WTC11 (cell line): ENCODE results near the gene MOGAT2. TPM values are rescaled to one million over a fixed set of nuclear protein-coding genes. Genes with fewer than 3 reads are reported as not detected.

Experiments used
- ATAC-seq: fragments of 200-7000 bp; cut with Tn5 transposase; 2 replicates; pipeline ENCODE4 v1.10.0; 2021; ENCODE audit warnings: mild to moderate bottlenecking, moderate library complexity
- CTCF ChIA-PET: fragments of 300-600 bp; sonication (Branson Sonifier 250); formaldehyde crosslinking; loops from one replicate; lab custom pipeline; 2021; ENCODE audit warnings: antibody characterized with exemption; lab: Charles Lee
- POLR2A ChIA-PET: fragments of 350-600 bp; sonication (Branson Sonifier 250); formaldehyde crosslinking; loops from one replicate; lab custom pipeline; 2021; ENCODE audit warnings: antibody characterized with exemption; lab: Charles Lee
- DNase-seq: peaks from one replicate; pipeline ENCODE4 v3.0.0; 2021; ENCODE audit warnings: low spot score
- H3K27ac Mint-ChIP-seq: 2 replicates; pipeline ENCODE4 v1.8.0; 2021; ENCODE audit warnings: mixed read lengths
- H3K27me3 Mint-ChIP-seq: 2 replicates; pipeline ENCODE4 v1.8.0; 2021; ENCODE audit warnings: low read depth, mild to moderate bottlenecking, moderate library complexity, mixed read lengths
- H3K36me3 Mint-ChIP-seq: 2 replicates; pipeline ENCODE4 v1.8.0; 2021; ENCODE audit warnings: mixed read lengths
- H3K4me1 Mint-ChIP-seq: 2 replicates; pipeline ENCODE4 v1.8.0; 2022; ENCODE audit warnings: mixed read lengths
- H3K4me3 Mint-ChIP-seq: 2 replicates; pipeline ENCODE4 v1.8.0; 2021; ENCODE audit warnings: mild to moderate bottlenecking, moderate library complexity, mixed read lengths
- H3K9me3 Mint-ChIP-seq: 2 replicates; pipeline ENCODE4 v1.8.0; 2021; ENCODE audit warnings: mixed read lengths
- CREB1 ChIP-seq: sonication (generic); formaldehyde crosslinking; IDR thresholded peaks from 2 replicates; pipeline ENCODE4 v1.8.0; 2023; ENCODE audit warnings: mild to moderate bottlenecking, missing genetic modification reagents
- ELF4 ChIP-seq: sonication (generic); formaldehyde crosslinking; IDR thresholded peaks from 2 replicates; pipeline ENCODE4 v1.8.1; 2022; ENCODE audit warnings: low read depth, mild to moderate bottlenecking, moderate library complexity, missing genetic modification reagents
- ESRRA ChIP-seq: sonication (generic); formaldehyde crosslinking; IDR thresholded peaks from 2 replicates; pipeline ENCODE4 v1.8.1; 2022; ENCODE audit warnings: mild to moderate bottlenecking, missing genetic modification reagents, borderline replicate concordance
- ETV6 ChIP-seq: sonication (generic); formaldehyde crosslinking; IDR thresholded peaks from 2 replicates; pipeline ENCODE4 v1.8.1; 2022; ENCODE audit warnings: mild to moderate bottlenecking, missing genetic modification reagents
- FOXK1 ChIP-seq: sonication (generic); formaldehyde crosslinking; IDR thresholded peaks from 2 replicates; pipeline ENCODE4 v1.8.0; 2022; ENCODE audit warnings: mild to moderate bottlenecking, moderate library complexity, missing genetic modification reagents
- MXD4 ChIP-seq: fragments of 250-450 bp; sonication (Bioruptor Pico); IDR thresholded peaks from 2 replicates; pipeline ENCODE4 v1.8.0; 2021; ENCODE audit warnings: mild to moderate bottlenecking, moderate library complexity, borderline replicate concordance
- MYBL2 ChIP-seq: sonication (generic); formaldehyde crosslinking; IDR thresholded peaks from 2 replicates; pipeline ENCODE4 v1.8.1; 2023; ENCODE audit warnings: mild to moderate bottlenecking, moderate library complexity, missing genetic modification reagents
- OVOL2 ChIP-seq: fragments of 250-450 bp; sonication (Bioruptor Pico); IDR thresholded peaks from 2 replicates; pipeline ENCODE4 v1.9.0; 2021; ENCODE audit warnings: mild to moderate bottlenecking, borderline replicate concordance
- ZNF263 ChIP-seq: sonication (generic); formaldehyde crosslinking; IDR thresholded peaks from 2 replicates; pipeline ENCODE4 v1.8.1; 2022; ENCODE audit warnings: low read depth, mild to moderate bottlenecking, moderate library complexity, missing genetic modification reagents
- ZNF671 ChIP-seq: fragments of 250-450 bp; sonication (Bioruptor Pico); IDR thresholded peaks from 2 replicates; pipeline ENCODE4 v1.8.0; 2021; ENCODE audit warnings: mild to moderate bottlenecking
- total RNA-seq: library from RNA; stranded (reverse); gene quantifications from 3 replicates; pipeline ENCODE4 v1.2.3, GENCODE V29; 2021
- TF ChIP-seq, protein P1 (sequence below): sonication (generic); formaldehyde crosslinking; IDR thresholded peaks from 2 replicates; pipeline ENCODE4 v1.8.1; 2022; ENCODE audit warnings: low read depth, mild to moderate bottlenecking, moderate library complexity, missing genetic modification reagents, borderline replicate concordance
- TF ChIP-seq, protein P2 (sequence below): sonication (generic); formaldehyde crosslinking; IDR thresholded peaks from 2 replicates; pipeline ENCODE4 v1.8.1; 2022; ENCODE audit warnings: mild to moderate bottlenecking, moderate library complexity, missing genetic modification reagents
- TF ChIP-seq, protein P3 (sequence below): sonication (generic); formaldehyde crosslinking; IDR thresholded peaks from 2 replicates; pipeline ENCODE4 v1.8.1; 2023; ENCODE audit warnings: mild to moderate bottlenecking, missing genetic modification reagents, borderline replicate concordance
- TF ChIP-seq, protein P4 (sequence below): sonication (generic); formaldehyde crosslinking; IDR thresholded peaks from 2 replicates; pipeline ENCODE4 v1.8.0; 2022; ENCODE audit warnings: mild to moderate bottlenecking, missing genetic modification reagents
- TF ChIP-seq, protein P5 (sequence below): fragments of 250-450 bp; sonication (Bioruptor Pico); conservative IDR thresholded peaks from 2 replicates; pipeline ENCODE4 v1.9.0; 2021; ENCODE audit warnings: mild to moderate bottlenecking
- TF ChIP-seq, protein P6 (sequence below): sonication (generic); formaldehyde crosslinking; IDR thresholded peaks from 2 replicates; pipeline ENCODE4 v1.8.0; 2022; ENCODE audit warnings: mild to moderate bottlenecking, missing genetic modification reagents
- TF ChIP-seq, protein P7 (sequence below): fragments of 250-450 bp; sonication (Bioruptor Pico); IDR thresholded peaks from 2 replicates; pipeline ENCODE4 v2.1.2; 2022; ENCODE audit warnings: mild to moderate bottlenecking, moderate library complexity
- TF ChIP-seq, protein P8 (sequence below): sonication (generic); formaldehyde crosslinking; IDR thresholded peaks from 2 replicates; pipeline ENCODE4 v1.8.1; 2023; ENCODE audit warnings: mild to moderate bottlenecking, missing genetic modification reagents, moderate library complexity
- TF ChIP-seq, protein P9 (sequence below): sonication (generic); formaldehyde crosslinking; IDR thresholded peaks from 2 replicates; pipeline ENCODE4 v1.8.0; 2023; ENCODE audit warnings: mild to moderate bottlenecking, missing genetic modification reagents
- TF ChIP-seq, protein P10 (sequence below): sonication (generic); formaldehyde crosslinking; IDR thresholded peaks from 2 replicates; pipeline ENCODE4 v1.8.1; 2023; ENCODE audit warnings: mild to moderate bottlenecking, missing genetic modification reagents

The MOGAT2 gene
- total RNA-seq, 1 experiment from 2014 or later, result not detected

DNA sequence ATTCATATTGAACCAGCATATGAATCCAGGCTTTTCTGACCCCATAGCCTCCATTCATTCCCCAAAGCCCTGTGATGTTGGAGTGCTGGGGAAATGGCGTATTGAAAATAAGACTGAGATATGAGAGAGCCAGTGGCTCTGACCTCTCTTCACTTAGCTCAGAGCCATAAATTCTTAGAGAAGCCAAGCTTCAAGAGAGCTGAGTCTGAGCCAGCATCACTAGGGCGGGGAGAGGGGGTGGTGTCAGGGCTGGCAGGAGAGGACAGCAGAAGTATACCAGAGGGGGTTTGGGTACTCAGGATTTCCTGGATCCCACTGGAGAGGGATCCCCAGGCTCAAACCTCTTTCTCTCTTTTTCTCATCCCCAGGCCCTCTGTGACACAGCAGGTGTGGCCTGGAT, 16.7 kb upstream of the MOGAT2 start (continued):
- TF ChIP-seq, protein P1, sequence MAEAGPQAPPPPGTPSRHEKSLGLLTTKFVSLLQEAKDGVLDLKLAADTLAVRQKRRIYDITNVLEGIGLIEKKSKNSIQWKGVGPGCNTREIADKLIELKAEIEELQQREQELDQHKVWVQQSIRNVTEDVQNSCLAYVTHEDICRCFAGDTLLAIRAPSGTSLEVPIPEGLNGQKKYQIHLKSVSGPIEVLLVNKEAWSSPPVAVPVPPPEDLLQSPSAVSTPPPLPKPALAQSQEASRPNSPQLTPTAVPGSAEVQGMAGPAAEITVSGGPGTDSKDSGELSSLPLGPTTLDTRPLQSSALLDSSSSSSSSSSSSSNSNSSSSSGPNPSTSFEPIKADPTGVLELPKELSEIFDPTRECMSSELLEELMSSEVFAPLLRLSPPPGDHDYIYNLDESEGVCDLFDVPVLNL, result no peak
- TF ChIP-seq OVOL2 (CRISPR knock-in tag) (no peak), MXD4 (CRISPR knock-in tag) (no peak)

DNA sequence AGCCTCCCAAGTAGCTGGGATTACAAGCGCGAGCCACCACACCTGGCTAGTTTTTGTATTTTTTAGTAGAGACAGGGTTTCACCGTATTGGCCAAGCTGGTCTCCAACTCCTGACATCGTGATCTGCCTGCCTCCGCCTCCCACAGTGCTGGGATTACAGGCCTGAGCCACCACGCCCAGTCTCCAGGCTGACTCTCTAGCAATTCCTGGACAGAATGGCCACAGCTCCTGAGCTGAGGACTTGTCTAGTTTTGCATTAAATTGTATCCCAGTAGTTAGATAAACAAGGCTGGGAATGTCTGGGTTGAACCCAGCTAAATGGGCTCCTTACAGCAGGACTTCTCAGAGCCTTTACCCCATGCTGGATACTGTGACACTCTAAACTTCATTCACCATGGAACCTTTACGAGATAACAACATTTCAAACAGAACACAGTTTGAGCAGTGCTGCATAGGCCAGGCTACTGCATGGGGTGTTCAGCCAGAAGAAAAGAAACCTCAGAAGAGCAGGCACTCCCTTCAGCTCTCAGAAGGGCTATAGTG, 13.9 kb upstream of the MOGAT2 start:
- Mint-ChIP-seq H3K4me3 (no peak overlapping the region), H3K27me3 (peaks cover 19% of the 10 kb centered on the region), H3K36me3 (peaks cover 6% of the 10 kb centered on the region), H3K27ac (no peak overlapping the region), H3K9me3 (peaks cover 18% of the 10 kb centered on the region), H3K4me1 (no peaks in the 10 kb centered on the region)
- CTCF ChIA-PET, result interaction anchor here (0.7 to 1.1 kb wide), 2 partner anchors 89 to 106 kb away, joined by 3 read pairs; no protein-coding TSS in a partner anchor
- POLR2A ChIA-PET, result no interaction called here
- ATAC-seq (no peak), DNase-seq (no peak)
- no peak for TF ChIP-seq ETV6 (CRISPR knock-in tag)
- TF ChIP-seq, protein P2, sequence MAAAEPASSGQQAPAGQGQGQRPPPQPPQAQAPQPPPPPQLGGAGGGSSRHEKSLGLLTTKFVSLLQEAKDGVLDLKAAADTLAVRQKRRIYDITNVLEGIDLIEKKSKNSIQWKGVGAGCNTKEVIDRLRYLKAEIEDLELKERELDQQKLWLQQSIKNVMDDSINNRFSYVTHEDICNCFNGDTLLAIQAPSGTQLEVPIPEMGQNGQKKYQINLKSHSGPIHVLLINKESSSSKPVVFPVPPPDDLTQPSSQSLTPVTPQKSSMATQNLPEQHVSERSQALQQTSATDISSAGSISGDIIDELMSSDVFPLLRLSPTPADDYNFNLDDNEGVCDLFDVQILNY, result no peak
- no peak for TF ChIP-seq MYBL2
- TF ChIP-seq, protein P3, sequence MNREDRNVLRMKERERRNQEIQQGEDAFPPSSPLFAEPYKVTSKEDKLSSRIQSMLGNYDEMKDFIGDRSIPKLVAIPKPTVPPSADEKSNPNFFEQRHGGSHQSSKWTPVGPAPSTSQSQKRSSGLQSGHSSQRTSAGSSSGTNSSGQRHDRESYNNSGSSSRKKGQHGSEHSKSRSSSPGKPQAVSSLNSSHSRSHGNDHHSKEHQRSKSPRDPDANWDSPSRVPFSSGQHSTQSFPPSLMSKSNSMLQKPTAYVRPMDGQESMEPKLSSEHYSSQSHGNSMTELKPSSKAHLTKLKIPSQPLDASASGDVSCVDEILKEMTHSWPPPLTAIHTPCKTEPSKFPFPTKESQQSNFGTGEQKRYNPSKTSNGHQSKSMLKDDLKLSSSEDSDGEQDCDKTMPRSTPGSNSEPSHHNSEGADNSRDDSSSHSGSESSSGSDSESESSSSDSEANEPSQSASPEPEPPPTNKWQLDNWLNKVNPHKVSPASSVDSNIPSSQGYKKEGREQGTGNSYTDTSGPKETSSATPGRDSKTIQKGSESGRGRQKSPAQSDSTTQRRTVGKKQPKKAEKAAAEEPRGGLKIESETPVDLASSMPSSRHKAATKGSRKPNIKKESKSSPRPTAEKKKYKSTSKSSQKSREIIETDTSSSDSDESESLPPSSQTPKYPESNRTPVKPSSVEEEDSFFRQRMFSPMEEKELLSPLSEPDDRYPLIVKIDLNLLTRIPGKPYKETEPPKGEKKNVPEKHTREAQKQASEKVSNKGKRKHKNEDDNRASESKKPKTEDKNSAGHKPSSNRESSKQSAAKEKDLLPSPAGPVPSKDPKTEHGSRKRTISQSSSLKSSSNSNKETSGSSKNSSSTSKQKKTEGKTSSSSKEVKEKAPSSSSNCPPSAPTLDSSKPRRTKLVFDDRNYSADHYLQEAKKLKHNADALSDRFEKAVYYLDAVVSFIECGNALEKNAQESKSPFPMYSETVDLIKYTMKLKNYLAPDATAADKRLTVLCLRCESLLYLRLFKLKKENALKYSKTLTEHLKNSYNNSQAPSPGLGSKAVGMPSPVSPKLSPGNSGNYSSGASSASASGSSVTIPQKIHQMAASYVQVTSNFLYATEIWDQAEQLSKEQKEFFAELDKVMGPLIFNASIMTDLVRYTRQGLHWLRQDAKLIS (CRISPR knock-in tag), result no peak
- TF ChIP-seq, protein P4, sequence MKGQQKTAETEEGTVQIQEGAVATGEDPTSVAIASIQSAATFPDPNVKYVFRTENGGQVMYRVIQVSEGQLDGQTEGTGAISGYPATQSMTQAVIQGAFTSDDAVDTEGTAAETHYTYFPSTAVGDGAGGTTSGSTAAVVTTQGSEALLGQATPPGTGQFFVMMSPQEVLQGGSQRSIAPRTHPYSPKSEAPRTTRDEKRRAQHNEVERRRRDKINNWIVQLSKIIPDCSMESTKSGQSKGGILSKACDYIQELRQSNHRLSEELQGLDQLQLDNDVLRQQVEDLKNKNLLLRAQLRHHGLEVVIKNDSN, result no peak
- TF ChIP-seq, protein P5, sequence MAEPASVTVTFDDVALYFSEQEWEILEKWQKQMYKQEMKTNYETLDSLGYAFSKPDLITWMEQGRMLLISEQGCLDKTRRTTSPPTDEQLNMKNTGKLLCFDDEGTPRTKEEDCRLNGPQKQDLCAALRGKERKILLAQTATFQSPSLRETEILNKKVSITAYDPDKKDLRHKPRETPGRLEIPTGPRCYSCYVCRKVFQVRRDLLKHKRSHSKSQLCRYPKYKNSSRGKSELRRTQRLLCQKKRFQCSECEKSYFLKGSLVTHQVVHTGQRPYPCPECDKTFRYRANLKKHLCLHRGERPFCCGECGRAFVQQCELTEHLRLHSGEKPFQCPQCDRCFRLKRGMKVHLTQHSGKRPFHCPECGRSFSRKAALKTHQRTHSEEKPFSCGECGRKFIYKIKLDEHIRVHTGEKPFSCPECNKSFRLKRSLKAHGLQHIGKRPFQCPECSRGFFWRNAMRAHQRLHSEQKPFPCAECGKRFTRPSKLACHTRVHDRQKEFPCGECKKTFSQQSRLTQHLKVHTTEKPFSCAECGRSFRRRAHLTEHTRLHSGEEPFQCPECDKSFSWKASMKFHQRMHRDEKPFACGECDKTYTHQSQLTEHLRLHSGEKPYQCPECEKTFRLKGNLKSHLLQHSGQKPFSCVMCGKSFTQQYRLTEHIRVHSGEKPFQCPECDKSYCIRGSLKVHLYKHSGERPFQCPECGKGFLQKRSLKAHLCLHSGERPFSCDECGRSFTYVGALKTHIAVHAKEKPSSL (CRISPR knock-in tag), result no peak
- no peak for TF ChIP-seq FOXK1
- TF ChIP-seq CREB1, result no peak
- TF ChIP-seq, protein P6, sequence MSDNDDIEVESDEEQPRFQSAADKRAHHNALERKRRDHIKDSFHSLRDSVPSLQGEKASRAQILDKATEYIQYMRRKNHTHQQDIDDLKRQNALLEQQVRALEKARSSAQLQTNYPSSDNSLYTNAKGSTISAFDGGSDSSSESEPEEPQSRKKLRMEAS, result no peak
- TF ChIP-seq, protein P7, sequence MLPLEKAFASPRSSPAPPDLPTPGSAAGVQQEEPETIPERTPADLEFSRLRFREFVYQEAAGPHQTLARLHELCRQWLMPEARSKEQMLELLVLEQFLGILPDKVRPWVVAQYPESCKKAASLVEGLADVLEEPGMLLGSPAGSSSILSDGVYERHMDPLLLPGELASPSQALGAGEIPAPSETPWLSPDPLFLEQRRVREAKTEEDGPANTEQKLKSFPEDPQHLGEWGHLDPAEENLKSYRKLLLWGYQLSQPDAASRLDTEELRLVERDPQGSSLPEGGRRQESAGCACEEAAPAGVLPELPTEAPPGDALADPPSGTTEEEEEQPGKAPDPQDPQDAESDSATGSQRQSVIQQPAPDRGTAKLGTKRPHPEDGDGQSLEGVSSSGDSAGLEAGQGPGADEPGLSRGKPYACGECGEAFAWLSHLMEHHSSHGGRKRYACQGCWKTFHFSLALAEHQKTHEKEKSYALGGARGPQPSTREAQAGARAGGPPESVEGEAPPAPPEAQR, result no peak
- TF ChIP-seq, protein P8, sequence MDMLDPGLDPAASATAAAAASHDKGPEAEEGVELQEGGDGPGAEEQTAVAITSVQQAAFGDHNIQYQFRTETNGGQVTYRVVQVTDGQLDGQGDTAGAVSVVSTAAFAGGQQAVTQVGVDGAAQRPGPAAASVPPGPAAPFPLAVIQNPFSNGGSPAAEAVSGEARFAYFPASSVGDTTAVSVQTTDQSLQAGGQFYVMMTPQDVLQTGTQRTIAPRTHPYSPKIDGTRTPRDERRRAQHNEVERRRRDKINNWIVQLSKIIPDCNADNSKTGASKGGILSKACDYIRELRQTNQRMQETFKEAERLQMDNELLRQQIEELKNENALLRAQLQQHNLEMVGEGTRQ (CRISPR knock-in tag), result no peak
- TF ChIP-seq ZNF263 (CRISPR knock-in tag), result no peak
- TF ChIP-seq ESRRA (CRISPR knock-in tag), result no peak
- TF ChIP-seq ZNF671, result no peak
- TF ChIP-seq, protein P9, sequence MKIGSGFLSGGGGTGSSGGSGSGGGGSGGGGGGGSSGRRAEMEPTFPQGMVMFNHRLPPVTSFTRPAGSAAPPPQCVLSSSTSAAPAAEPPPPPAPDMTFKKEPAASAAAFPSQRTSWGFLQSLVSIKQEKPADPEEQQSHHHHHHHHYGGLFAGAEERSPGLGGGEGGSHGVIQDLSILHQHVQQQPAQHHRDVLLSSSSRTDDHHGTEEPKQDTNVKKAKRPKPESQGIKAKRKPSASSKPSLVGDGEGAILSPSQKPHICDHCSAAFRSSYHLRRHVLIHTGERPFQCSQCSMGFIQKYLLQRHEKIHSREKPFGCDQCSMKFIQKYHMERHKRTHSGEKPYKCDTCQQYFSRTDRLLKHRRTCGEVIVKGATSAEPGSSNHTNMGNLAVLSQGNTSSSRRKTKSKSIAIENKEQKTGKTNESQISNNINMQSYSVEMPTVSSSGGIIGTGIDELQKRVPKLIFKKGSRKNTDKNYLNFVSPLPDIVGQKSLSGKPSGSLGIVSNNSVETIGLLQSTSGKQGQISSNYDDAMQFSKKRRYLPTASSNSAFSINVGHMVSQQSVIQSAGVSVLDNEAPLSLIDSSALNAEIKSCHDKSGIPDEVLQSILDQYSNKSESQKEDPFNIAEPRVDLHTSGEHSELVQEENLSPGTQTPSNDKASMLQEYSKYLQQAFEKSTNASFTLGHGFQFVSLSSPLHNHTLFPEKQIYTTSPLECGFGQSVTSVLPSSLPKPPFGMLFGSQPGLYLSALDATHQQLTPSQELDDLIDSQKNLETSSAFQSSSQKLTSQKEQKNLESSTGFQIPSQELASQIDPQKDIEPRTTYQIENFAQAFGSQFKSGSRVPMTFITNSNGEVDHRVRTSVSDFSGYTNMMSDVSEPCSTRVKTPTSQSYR (CRISPR knock-in tag), result no peak
- no peak for TF ChIP-seq ELF4 (CRISPR knock-in tag)
- TF ChIP-seq, protein P10, sequence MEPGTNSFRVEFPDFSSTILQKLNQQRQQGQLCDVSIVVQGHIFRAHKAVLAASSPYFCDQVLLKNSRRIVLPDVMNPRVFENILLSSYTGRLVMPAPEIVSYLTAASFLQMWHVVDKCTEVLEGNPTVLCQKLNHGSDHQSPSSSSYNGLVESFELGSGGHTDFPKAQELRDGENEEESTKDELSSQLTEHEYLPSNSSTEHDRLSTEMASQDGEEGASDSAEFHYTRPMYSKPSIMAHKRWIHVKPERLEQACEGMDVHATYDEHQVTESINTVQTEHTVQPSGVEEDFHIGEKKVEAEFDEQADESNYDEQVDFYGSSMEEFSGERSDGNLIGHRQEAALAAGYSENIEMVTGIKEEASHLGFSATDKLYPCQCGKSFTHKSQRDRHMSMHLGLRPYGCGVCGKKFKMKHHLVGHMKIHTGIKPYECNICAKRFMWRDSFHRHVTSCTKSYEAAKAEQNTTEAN (CRISPR knock-in tag), result no peak
